SK-N-SH treated with all-trans-retinoic acid at 6 μM for 48 hours (cell line): ENCODE data around the gene TLX1.

ENCODE experiments used
- BACH2 ChIP-seq: fragments of 250-450 bp; sonication (Bioruptor Pico); IDR thresholded peaks from 2 replicates; pipeline ENCODE4 v1.9.0; 2021; ENCODE audit warnings: mild to moderate bottlenecking, borderline replicate concordance
- CSDC2 ChIP-seq: fragments of 250-450 bp; sonication (Bioruptor Pico); IDR thresholded peaks from 2 replicates; pipeline ENCODE4 v1.5.0; 2020; ENCODE audit warnings: mild to moderate bottlenecking, moderate library complexity
- GLIS3 ChIP-seq: fragments of 250-450 bp; sonication (Bioruptor Pico); IDR thresholded peaks from 2 replicates; pipeline ENCODE4 v1.5.0; 2020; ENCODE audit warnings: mild to moderate bottlenecking, moderate library complexity
- RARB ChIP-seq: fragments of 250-450 bp; sonication (Bioruptor Pico); IDR thresholded peaks from 2 replicates; pipeline ENCODE4 v1.8.0; 2021; ENCODE audit warnings: mild to moderate bottlenecking, moderate library complexity
- SNAI2 ChIP-seq: fragments of 250-450 bp; sonication (Bioruptor Pico); IDR thresholded peaks from 2 replicates; pipeline ENCODE4 v1.5.0; 2020; ENCODE audit warnings: mild to moderate bottlenecking, moderate library complexity
- TOX ChIP-seq: fragments of 250-450 bp; sonication (Bioruptor Pico); IDR thresholded peaks from 2 replicates; pipeline ENCODE4 v1.8.0; 2021; ENCODE audit warnings: mild to moderate bottlenecking, moderate library complexity, borderline replicate concordance
- ZFP3 ChIP-seq: fragments of 250-450 bp; sonication (Bioruptor Pico); IDR thresholded peaks from 2 replicates; pipeline ENCODE4 v1.5.0; 2020; ENCODE audit warnings: mild to moderate bottlenecking, moderate library complexity
- TF ChIP-seq, protein P1 (sequence below): fragments of 250-450 bp; sonication (Bioruptor Pico); IDR thresholded peaks from 2 replicates; pipeline ENCODE4 v1.5.0; 2020; ENCODE audit warnings: mild to moderate bottlenecking, moderate library complexity

- no peak for TF ChIP-seq RARB (CRISPR knock-in tag)
- no peak for TF ChIP-seq CSDC2 (CRISPR knock-in tag)
- no peak for TF ChIP-seq ZFP3
- no peak for TF ChIP-seq SNAI2 (CRISPR knock-in tag)
- no peak for TF ChIP-seq BACH2 (CRISPR knock-in tag)
- TF ChIP-seq GLIS3 (CRISPR knock-in tag): no peak
- TF ChIP-seq, protein P1, sequence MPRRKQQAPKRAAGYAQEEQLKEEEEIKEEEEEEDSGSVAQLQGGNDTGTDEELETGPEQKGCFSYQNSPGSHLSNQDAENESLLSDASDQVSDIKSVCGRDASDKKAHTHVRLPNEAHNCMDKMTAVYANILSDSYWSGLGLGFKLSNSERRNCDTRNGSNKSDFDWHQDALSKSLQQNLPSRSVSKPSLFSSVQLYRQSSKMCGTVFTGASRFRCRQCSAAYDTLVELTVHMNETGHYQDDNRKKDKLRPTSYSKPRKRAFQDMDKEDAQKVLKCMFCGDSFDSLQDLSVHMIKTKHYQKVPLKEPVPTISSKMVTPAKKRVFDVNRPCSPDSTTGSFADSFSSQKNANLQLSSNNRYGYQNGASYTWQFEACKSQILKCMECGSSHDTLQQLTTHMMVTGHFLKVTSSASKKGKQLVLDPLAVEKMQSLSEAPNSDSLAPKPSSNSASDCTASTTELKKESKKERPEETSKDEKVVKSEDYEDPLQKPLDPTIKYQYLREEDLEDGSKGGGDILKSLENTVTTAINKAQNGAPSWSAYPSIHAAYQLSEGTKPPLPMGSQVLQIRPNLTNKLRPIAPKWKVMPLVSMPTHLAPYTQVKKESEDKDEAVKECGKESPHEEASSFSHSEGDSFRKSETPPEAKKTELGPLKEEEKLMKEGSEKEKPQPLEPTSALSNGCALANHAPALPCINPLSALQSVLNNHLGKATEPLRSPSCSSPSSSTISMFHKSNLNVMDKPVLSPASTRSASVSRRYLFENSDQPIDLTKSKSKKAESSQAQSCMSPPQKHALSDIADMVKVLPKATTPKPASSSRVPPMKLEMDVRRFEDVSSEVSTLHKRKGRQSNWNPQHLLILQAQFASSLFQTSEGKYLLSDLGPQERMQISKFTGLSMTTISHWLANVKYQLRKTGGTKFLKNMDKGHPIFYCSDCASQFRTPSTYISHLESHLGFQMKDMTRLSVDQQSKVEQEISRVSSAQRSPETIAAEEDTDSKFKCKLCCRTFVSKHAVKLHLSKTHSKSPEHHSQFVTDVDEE (CRISPR knock-in tag): no peak
- TF ChIP-seq TOX (CRISPR knock-in tag): no peak
These were observed 1.8 kb downstream of the TLX1 start for GRCh38 chr10:101132636-101133473.
